PC-9 (cell line): Measurements from ENCODE around the gene SLC8A1. TPM values are rescaled to one million over a fixed set of nuclear protein-coding genes. Genes with fewer than 3 reads are reported as not detected.

Experiments
- BruUV-seq: library from RNA; stranded (reverse); fragments of 400-500 nt; replicated peaks from 2 replicates; lab custom pipeline; 2021; lab: Mats Ljungman, UMichigan
- CTCF ChIA-PET: fragments of 300-600 bp; sonication (Branson Sonifier 250); formaldehyde crosslinking; loops from one replicate; lab custom pipeline; 2022; ENCODE audit warnings: antibody characterized with exemption; lab: Charles Lee
- POLR2A ChIA-PET: fragments of 300-600 bp; sonication (Branson Sonifier 250); formaldehyde crosslinking; loops from one replicate; lab custom pipeline; 2022; ENCODE audit warnings: antibody characterized with exemption; ENCODE audit not compliant: unreplicated experiment; lab: Charles Lee
- DNase-seq, 2 experiments: peaks; one replicate each; pipeline versions ENCODE4 v3.0.0 to v3.0.0-alpha.2; 2015 to 2022; ENCODE audit warnings: mixed read lengths in 1 of 2
- H2AFZ ChIP-seq: fragments of 200-600 bp; sonication (generic); 2 replicates; pipeline ENCODE4 v1.8.1; 2017; ENCODE audit warnings: antibody characterized with exemption
- H3F3A ChIP-seq: fragments of 200-600 bp; sonication (generic); 2 replicates; pipeline ENCODE4 v1.8.1; 2017; ENCODE audit warnings: antibody characterized with exemption, mild to moderate bottlenecking, low read depth; ENCODE audit not compliant: insufficient read depth
- H3K27ac ChIP-seq: fragments of 200-600 bp; sonication (generic); 2 replicates; pipeline ENCODE4 v1.6.1; 2016; ENCODE audit warnings: mixed run types
- H3K27me3 ChIP-seq: fragments of 200-600 bp; sonication (generic); 2 replicates; pipeline ENCODE4 v1.6.1; 2016; ENCODE audit warnings: low read depth, mixed run types; ENCODE audit not compliant: insufficient read depth
- H3K36me3 ChIP-seq: fragments of 200-600 bp; sonication (generic); 2 replicates; pipeline ENCODE4 v1.6.1; 2016; ENCODE audit warnings: low read depth, mixed run types
- H3K4me1 ChIP-seq: fragments of 200-600 bp; sonication (generic); replicated peaks from 2 replicates; pipeline ENCODE4 v1.6.1; 2016; ENCODE audit warnings: mixed run types; ENCODE audit not compliant: insufficient read depth
- H3K4me2 ChIP-seq: fragments of 200-600 bp; sonication (generic); 2 replicates; pipeline ENCODE4 v1.6.1; 2017; ENCODE audit warnings: mixed run types
- H3K4me3 ChIP-seq: fragments of 200-600 bp; sonication (generic); 2 replicates; pipeline ENCODE4 v1.6.1; 2016; ENCODE audit warnings: mixed run types
- H3K79me2 ChIP-seq: fragments of 200-600 bp; sonication (generic); 2 replicates; pipeline ENCODE4 v1.6.1; 2017; ENCODE audit warnings: low read depth, mixed run types
- H3K9me2 ChIP-seq: fragments of 200-600 bp; sonication (generic); 2 replicates; pipeline ENCODE4 v1.8.1; 2017; ENCODE audit warnings: mild to moderate bottlenecking; ENCODE audit not compliant: insufficient read depth
- H3K9me3 ChIP-seq: fragments of 200-600 bp; sonication (generic); 2 replicates; pipeline ENCODE4 v1.8.1; 2016; ENCODE audit warnings: low read depth; ENCODE audit not compliant: insufficient read depth
- H4K20me1 ChIP-seq: fragments of 200-600 bp; sonication (generic); 2 replicates; pipeline ENCODE4 v1.8.1; 2017; ENCODE audit not compliant: insufficient read depth
- CTCF ChIP-seq: fragments of 200-600 bp; sonication (generic); conservative IDR thresholded peaks from 2 replicates; pipeline ENCODE4 v1.6.1; 2017; ENCODE audit warnings: mixed run types, antibody characterized with exemption, mild to moderate bottlenecking, moderate library complexity
- EZH2 ChIP-seq: fragments of 200-600 bp; sonication (generic); IDR thresholded peaks from 2 replicates; pipeline ENCODE4 v1.8.0; 2017; ENCODE audit warnings: antibody characterized with exemption, low read depth
- intact Hi-C: fragments of 100-400 bp; cut with micrococcal nuclease; formaldehyde crosslinking; loops from one replicate; pipeline ENCODE4 v1.10.0; 2022; ENCODE audit not compliant: unreplicated experiment
- total RNA-seq: library from RNA; stranded (reverse); gene quantifications from 2 replicates; pipeline ENCODE4 v1.2.3, GENCODE V29; 2021

SLC8A1 gene
- total RNA-seq, 1 experiment from 2014 or later = 13.5 TPM

- Histone ChIP-seq H3K27ac (no peak overlapping the region), H3K36me3 (no peaks in the 10 kb centered on the region), H3F3A (no peaks in the 10 kb centered on the region), H2AFZ (no peak overlapping the region), H3K79me2 (no peaks in the 10 kb centered on the region), H3K27me3 (no peaks in the 10 kb centered on the region), H4K20me1 (no peaks in the 10 kb centered on the region), H3K9me2 (no peaks in the 10 kb centered on the region), H3K4me2 (no peak overlapping the region), H3K4me3 (no peak overlapping the region), H3K4me1 (0 out of 2 replicates have a peak, but pooled peaks cover 8% of the 10 kb centered on the region), H3K9me3 (no peaks in the 10 kb centered on the region)
- intact Hi-C loops = loop anchor here (5.0 kb wide), 1 partner anchor 67 kb away; no protein-coding TSS in a partner anchor
- TF ChIP-seq CTCF = no peak
- TF ChIP-seq EZH2 = no peak
- ChIA-PET CTCF (no interaction called here), POLR2A (no interaction called here)
- peak in 1 of 2 experiments; percentile 15 for DNase-seq
- BruUV-seq = no TSS peak
Measured at GRCh38 chr2:40169430-40169829, 282.5 kb downstream of the SLC8A1 start.

GRCh38 chr2:40168546-40168945 lies 283.3 kb downstream of the SLC8A1 start:
- H3K4me2 ChIP-seq = no peak overlapping the region
- H3K4me1 ChIP-seq = 0 out of 2 replicates have a peak, but pooled peaks cover 8% of the 10 kb centered on the region
- BruUV-seq = no TSS peak
- H3K36me3 ChIP-seq = no peaks in the 10 kb centered on the region
- CTCF ChIA-PET = no interaction called here
- TF ChIP-seq CTCF = no peak
- no peak for TF ChIP-seq EZH2
- intact Hi-C loops = loop anchor here (5.0 kb wide), 1 partner anchor 66 kb away; no protein-coding TSS in a partner anchor
- no peaks in the 10 kb centered on the region for H4K20me1 ChIP-seq
- no peak overlapping the region for H3K27ac ChIP-seq
- H3K9me2 ChIP-seq = no peaks in the 10 kb centered on the region
- no peaks in the 10 kb centered on the region for H3K27me3 ChIP-seq
- H3K4me3 ChIP-seq = no peak overlapping the region
- no peaks in the 10 kb centered on the region for H3K79me2 ChIP-seq
- H3K9me3 ChIP-seq = no peaks in the 10 kb centered on the region
- H3F3A ChIP-seq = no peaks in the 10 kb centered on the region
- POLR2A ChIA-PET = no interaction called here
- DNase-seq = no peak
- H2AFZ ChIP-seq = no peak overlapping the region

GRCh38 chr2:40168032-40168431 lies 283.9 kb downstream of the SLC8A1 start:
- no peak overlapping the region for H2AFZ ChIP-seq
- no peak for TF ChIP-seq EZH2
- TF ChIP-seq CTCF = no peak
- DNase-seq = peak; percentile 49 to 55
- no peaks in the 10 kb centered on the region for H3K9me2 ChIP-seq
- BruUV-seq = no TSS peak
- 0 out of 2 replicates have a peak, but pooled peaks cover 8% of the 10 kb centered on the region for H3K4me1 ChIP-seq
- intact Hi-C loops = loop anchor here (5.0 kb wide), 1 partner anchor 66 kb away; no protein-coding TSS in a partner anchor
- H3K27me3 ChIP-seq = no peaks in the 10 kb centered on the region
- no peaks in the 10 kb centered on the region for H3K79me2 ChIP-seq
- H3K27ac ChIP-seq = no peak overlapping the region
- no peaks in the 10 kb centered on the region for H3K36me3 ChIP-seq
- H4K20me1 ChIP-seq = no peaks in the 10 kb centered on the region
- CTCF ChIA-PET = interaction anchor here (0.6 kb wide), 1 partner anchor 592 kb away, joined by 3 read pairs; no protein-coding TSS in a partner anchor
- no peak overlapping the region for H3K4me3 ChIP-seq
- POLR2A ChIA-PET = interaction anchor here (0.6 kb wide), 1 partner anchor 17 kb away, joined by 3 read pairs; no protein-coding TSS in a partner anchor
- H3K9me3 ChIP-seq = no peaks in the 10 kb centered on the region
- H3K4me2 ChIP-seq = peak overlapping the region; percentile 16; the same call in 1 of the 2 replicates
- no peaks in the 10 kb centered on the region for H3F3A ChIP-seq
